Activated T-helper 1 cell treated with anti-CD3 and anti-CD28 coated beads, Interleukin-12 subunit alpha, Interleukin-12 subunit beta, Interleukin-2, Interleukin-4 antibody, amounts not matched to agents 30 ng/mL and 10 ng/mL and 1 ng/mL, durations not matched to agents 14 hours and 24 hours and 36 hours (primary cell): ENCODE measurements around the gene PRAMEF26. TPM values are rescaled to one million over a fixed set of nuclear protein-coding genes. Genes with fewer than 3 reads are reported as not detected.
"Not testable (repeated sequence)": the region's sequence is repeated elsewhere in the genome, so short reads cannot be mapped to it uniquely, and the experiment has no call there.

Experiments
- DNase-seq: peaks from one replicate; pipeline ENCODE4 v3.0.0; 2021; ENCODE audit warnings: low spot score
- H3K27ac Mint-ChIP-seq: one replicate; pipeline ENCODE4 v1.8.0; 2021; ENCODE audit warnings: mild to moderate bottlenecking, mixed read lengths
- H3K27me3 Mint-ChIP-seq: one replicate; pipeline ENCODE4 v1.8.0; 2022; ENCODE audit warnings: mild to moderate bottlenecking, moderate library complexity, mixed read lengths; ENCODE audit not compliant: insufficient read depth
- H3K36me3 Mint-ChIP-seq: one replicate; pipeline ENCODE4 v1.8.0; 2021; ENCODE audit warnings: low read depth, mixed read lengths
- H3K4me1 Mint-ChIP-seq: one replicate; pipeline ENCODE4 v1.8.0; 2021; ENCODE audit warnings: low read depth, mixed read lengths
- H3K4me3 Mint-ChIP-seq: one replicate; pipeline ENCODE4 v1.8.0; 2021; ENCODE audit warnings: mild to moderate bottlenecking, moderate library complexity, mixed read lengths
- H3K9me3 Mint-ChIP-seq: one replicate; pipeline ENCODE4 v1.8.0; 2021; ENCODE audit warnings: mixed read lengths
- intact Hi-C: fragments of 100-400 bp; cut with micrococcal nuclease; formaldehyde crosslinking; loops from one replicate; pipeline ENCODE4 v1.15.1; 2024
- total RNA-seq: library from RNA; stranded (reverse); gene quantifications from 2 replicates; pipeline ENCODE4 v1.2.3, GENCODE V29; 2022

The PRAMEF26 gene
- total RNA-seq = not detected in 2 replicates

DNA sequence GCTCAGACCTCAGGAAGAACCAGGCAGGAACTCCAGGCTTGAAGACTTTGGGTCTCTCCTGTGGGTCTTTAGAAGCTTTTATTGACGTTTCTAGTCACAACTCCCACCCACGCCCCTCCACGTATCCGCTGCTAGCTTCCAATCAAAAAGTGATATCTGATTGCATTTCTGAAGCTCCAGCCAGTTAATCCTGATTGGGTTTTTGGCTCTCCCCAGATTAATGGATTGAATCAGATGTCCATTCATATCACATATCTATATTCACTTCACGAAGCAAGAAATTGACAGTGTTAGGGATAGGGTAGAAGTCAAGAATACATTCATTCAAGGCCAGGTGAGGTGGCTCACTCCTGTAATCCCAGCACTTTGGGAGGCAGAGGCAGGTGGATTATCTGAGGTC, at the start of gene PRAMEF26:
Gene PRAMEF26 (minus strand): TSS at position 101 of the 400 bp plus-strand sequence. CDS start 2,914 bp downstream, outside the sequence.
- H3K9me3 Mint-ChIP-seq, intact Hi-C loops, H3K36me3 Mint-ChIP-seq, H3K4me1 Mint-ChIP-seq, H3K27me3 Mint-ChIP-seq, H3K27ac Mint-ChIP-seq, H3K4me3 Mint-ChIP-seq, DNase-seq: not testable (repeated sequence)

DNA sequence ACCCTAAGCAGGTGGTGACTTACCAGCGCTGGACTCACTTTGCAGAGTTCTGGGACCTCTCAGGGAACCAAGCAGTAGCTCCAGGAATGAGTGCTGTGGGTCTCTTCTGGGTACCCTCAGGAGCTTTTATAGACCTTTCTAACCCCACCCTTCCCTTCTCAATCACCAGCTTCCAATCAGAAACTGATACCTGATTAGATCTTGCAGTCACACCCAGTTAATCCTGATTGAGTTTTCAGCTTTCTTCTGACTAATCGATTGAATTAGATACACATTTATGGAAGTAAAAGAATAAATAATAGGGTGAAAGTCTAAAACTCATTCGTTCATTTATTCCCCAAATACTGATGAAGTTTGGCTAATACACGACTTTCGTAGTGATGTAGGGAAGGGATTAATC, 45.5 kb upstream of the PRAMEF26 start, which contains the start of gene PRAMEF13:
Gene PRAMEF13 (minus strand): TSS at position 101 of the 400 bp plus-strand sequence. CDS start 1,820 bp downstream, outside the sequence.
- H3K4me1 Mint-ChIP-seq, H3K4me3 Mint-ChIP-seq, H3K27ac Mint-ChIP-seq, H3K27me3 Mint-ChIP-seq, H3K36me3 Mint-ChIP-seq, intact Hi-C loops, DNase-seq, H3K9me3 Mint-ChIP-seq: not testable (repeated sequence)

DNA sequence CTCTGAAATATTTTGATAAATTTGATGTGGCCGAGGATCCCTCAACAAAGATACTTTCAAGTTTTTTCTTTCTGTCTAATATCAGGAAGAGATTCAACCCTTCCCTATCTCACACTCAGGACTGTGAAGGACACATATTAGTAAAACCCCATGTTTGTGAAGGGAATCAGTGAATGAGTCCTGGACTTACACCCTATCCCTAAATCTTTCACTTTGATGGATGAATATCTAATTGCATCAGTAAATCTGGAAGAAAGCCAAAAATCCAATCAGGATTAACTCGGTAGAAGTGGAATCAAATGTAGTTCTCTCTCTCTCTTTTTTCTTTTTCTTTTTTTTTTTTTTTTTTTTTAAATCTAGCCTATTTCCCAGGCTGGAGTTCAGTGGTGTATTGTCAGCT, 15.7 kb upstream of the PRAMEF26 start, which contains the start of gene PRAMEF9:
Gene PRAMEF9 (plus strand): TSS at position 301 of the 400 bp plus-strand sequence. CDS start 3,433 bp downstream, outside the sequence.
- H3K9me3 Mint-ChIP-seq, H3K4me3 Mint-ChIP-seq, DNase-seq, H3K27ac Mint-ChIP-seq, intact Hi-C loops, H3K36me3 Mint-ChIP-seq, H3K27me3 Mint-ChIP-seq, H3K4me1 Mint-ChIP-seq: not testable (repeated sequence)

DNA sequence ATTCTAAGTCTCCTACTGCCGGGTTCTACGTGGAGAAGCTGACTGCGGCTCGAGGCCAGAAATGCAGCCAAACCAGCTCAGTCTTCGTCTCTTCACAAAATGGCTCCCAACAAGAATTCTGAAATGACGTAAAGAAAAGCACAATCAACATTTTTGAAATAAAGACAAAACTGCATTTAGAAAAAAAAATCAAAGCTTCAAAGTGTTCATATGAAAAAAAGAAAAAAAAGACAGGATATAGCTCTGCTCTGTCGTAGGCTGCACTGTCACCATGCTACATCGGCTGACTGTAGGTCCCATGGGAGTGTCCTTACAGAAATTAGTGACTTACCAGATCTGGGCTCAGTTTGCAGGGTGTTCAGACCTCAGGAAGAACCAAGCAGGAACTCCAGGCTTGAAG, 9.7 kb upstream of the PRAMEF26 start, which contains the start of gene HNRNPCL4:
Gene HNRNPCL4 (minus strand): TSS at position 101 of the 400 bp plus-strand sequence. CDS start 164 bp downstream, outside the sequence.
- H3K4me1 Mint-ChIP-seq, H3K36me3 Mint-ChIP-seq, intact Hi-C loops, H3K27me3 Mint-ChIP-seq, H3K27ac Mint-ChIP-seq, H3K4me3 Mint-ChIP-seq, H3K9me3 Mint-ChIP-seq, DNase-seq: not testable (repeated sequence)

DNA sequence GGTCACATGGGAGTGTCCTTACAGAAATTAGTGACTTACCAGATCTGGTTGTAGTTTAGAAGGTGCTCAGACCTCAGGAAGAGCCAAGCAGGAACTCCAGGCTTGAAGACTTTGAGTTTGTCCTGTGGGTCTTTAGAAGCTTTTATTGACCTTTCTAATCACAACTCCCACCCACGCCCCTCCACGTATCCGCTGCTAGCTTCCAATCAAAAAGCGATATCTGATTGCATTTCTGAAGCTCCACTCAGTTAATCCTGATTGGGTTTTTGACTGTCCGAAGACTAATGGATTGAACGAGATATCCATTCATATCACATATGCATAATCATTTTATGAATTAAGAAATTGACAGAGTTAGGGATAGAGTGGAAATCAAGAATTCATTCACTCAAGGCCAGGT, 39.1 kb downstream of the PRAMEF26 start, which contains the start of gene HNRNPCL2:
Gene HNRNPCL2 (minus strand): TSS at position 101 of the 400 bp plus-strand sequence. CDS start 454 bp downstream, outside the sequence.
- H3K27ac Mint-ChIP-seq, H3K4me1 Mint-ChIP-seq, intact Hi-C loops, H3K27me3 Mint-ChIP-seq, H3K4me3 Mint-ChIP-seq, H3K9me3 Mint-ChIP-seq, H3K36me3 Mint-ChIP-seq, DNase-seq: not testable (repeated sequence)

Other genes starting within 250 kb of the PRAMEF26 start
- gene PRAMEF7, start 239.4 kb downstream of the PRAMEF26 start, total RNA-seq = not detected in 2 replicates
- gene PRAMEF6, start 208.4 kb downstream of the PRAMEF26 start, total RNA-seq = not detected in 2 replicates
- not detected in 2 replicates for gene PRAMEF27, start 99.4 kb downstream of the PRAMEF26 start, total RNA-seq
- gene HNRNPCL3, start 95.2 kb downstream of the PRAMEF26 start, total RNA-seq = not detected in 2 replicates
- not detected in 2 replicates for gene PRAMEF25, start 85.2 kb downstream of the PRAMEF26 start, total RNA-seq
- not detected in 2 replicates for gene HNRNPCL2, start 39.2 kb downstream of the PRAMEF26 start, total RNA-seq
- gene HNRNPCL4, start 9.6 kb upstream of the PRAMEF26 start, total RNA-seq = not detected in 2 replicates
- gene PRAMEF9, start 15.8 kb upstream of the PRAMEF26 start, total RNA-seq = not detected in 2 replicates
- gene PRAMEF13, start 45.4 kb upstream of the PRAMEF26 start, total RNA-seq = not detected in 2 replicates
- gene PRAMEF18, start 70.1 kb upstream of the PRAMEF26 start, total RNA-seq = not detected in 2 replicates
- not detected in 2 replicates for gene PRAMEF5, start 98.2 kb upstream of the PRAMEF26 start, total RNA-seq
- not detected in 2 replicates for gene PRAMEF8, start 129.1 kb upstream of the PRAMEF26 start, total RNA-seq
- gene PRAMEF33, start 147.5 kb upstream of the PRAMEF26 start, total RNA-seq = not detected in 2 replicates
- not detected in 2 replicates for gene PRAMEF15, start 159.6 kb upstream of the PRAMEF26 start, total RNA-seq
- gene PRAMEF14, start 191.1 kb upstream of the PRAMEF26 start, total RNA-seq = not detected in 2 replicates
- not detected in 2 replicates for gene PRAMEF19, start 215.9 kb upstream of the PRAMEF26 start, total RNA-seq
- not detected in 2 replicates for gene PRAMEF17, start 233.6 kb upstream of the PRAMEF26 start, total RNA-seq